Thyroid gland (tissue), 4 donors: Measurements from ENCODE around the gene PSD2. TPM values are rescaled to one million over a fixed set of nuclear protein-coding genes. Genes with fewer than 3 reads are reported as not detected.

Source experiments
- DNase-seq, 2 donors: peaks; one replicate each; pipeline ENCODE4 v3.0.0-alpha.2; 2019
- H3K27ac ChIP-seq, 3 donors: fragments of 200-600 bp; sonication (generic); 1 replicate in 2 of 3; 2 replicates in 1 of 3; pipeline ENCODE4 v1.5.1; 2016 to 2019; ENCODE audit warnings: mild to moderate bottlenecking in 1 of 3, moderate library complexity in 1 of 3
- H3K27me3 ChIP-seq: fragments of 200-600 bp; sonication (generic); one replicate; pipeline ENCODE4 v1.5.1; 2019
- H3K36me3 ChIP-seq, 2 donors: fragments of 200-600 bp; sonication (generic); one replicate each; pipeline ENCODE4 v1.5.1; 2016 to 2019
- H3K4me1 ChIP-seq, 2 donors: fragments of 200-600 bp; sonication (generic); one replicate each; pipeline ENCODE4 v1.5.1; 2017 to 2019
- H3K4me3 ChIP-seq, 3 donors: fragments of 200-600 bp; sonication (generic); replicated peaks in 1 of 3; 1 replicate in 2 of 3; 2 replicates in 1 of 3; pipeline ENCODE4 v1.5.1; 2016; ENCODE audit warnings: mild to moderate bottlenecking in 1 of 3
- H3K9me3 ChIP-seq: fragments of 200-600 bp; sonication (generic); one replicate; pipeline ENCODE4 v1.5.1; 2017
- CTCF ChIP-seq, 6 experiments: fragments of 200-600 bp in 3 of 6; fragments of 450-650 bp in 3 of 6; sonication (generic) in 3 of 6; IDR thresholded peaks; one replicate each; pipeline ENCODE4 v1.5.1; 2016 to 2019; ENCODE audit warnings: antibody characterized with exemption in 6 of 6, mild to moderate bottlenecking in 2 of 6, inconsistent platforms in 1 of 6, moderate library complexity in 1 of 6
- POLR2A ChIP-seq, 2 donors: fragments of 450-650 bp; IDR thresholded peaks; one replicate each; pipeline ENCODE4 v1.6.1; 2017; ENCODE audit warnings: antibody characterized with exemption in 2 of 2, mild to moderate bottlenecking in 2 of 2, moderate library complexity in 1 of 2
- WGBS, 2 donors: methylation state at CpG; one replicate each; pipeline ENCODE4 v1.1.5; 2017; 5-methylcytosine and 5-hydroxymethylcytosine counted together
- intact Hi-C: fragments of 100-400 bp; cut with DNase I; formaldehyde crosslinking; loops from one replicate; pipeline ENCODE4 v1.15.1; 2023
- total RNA-seq, 4 donors: library from RNA; depleted of rRNA; stranded (reverse); fragments of >200 nt; gene quantifications; one replicate each; pipeline ENCODE4 v1.2.3, GENCODE V29; 2016

PSD2 gene
- total RNA-seq, 4 donors from 2014 or later: 0.11 to 0.67 (median 0.13) TPM; not detected in 1

GRCh38 chr5:139863855-139864558 lies 68.4 kb downstream of the PSD2 start:
- no peak overlapping the region for H3K4me3 ChIP-seq
- H3K27ac ChIP-seq: no peak overlapping the region
- H3K4me1 ChIP-seq: peaks cover 9 to 16% of the 10 kb centered on the region in 2 donors
- intact Hi-C loops: loop anchor here (5.0 kb wide), 2 partner anchors 77 to 103 kb away; no protein-coding TSS in a partner anchor
- no peaks in the 10 kb centered on the region for H3K36me3 ChIP-seq
- no peaks in the 10 kb centered on the region for H3K27me3 ChIP-seq
- H3K9me3 ChIP-seq: no peaks in the 10 kb centered on the region
- TF ChIP-seq CTCF (IDR thresholded peaks at IDR 0.05): peak; percentile 85 to 95 (median 89)
- no peak for TF ChIP-seq POLR2A (IDR thresholded peaks at IDR 0.05)
- DNase-seq: peak; percentile 75
- 9 to 12% methylated on average over 5 of the region's 5 CpGs for WGBS, 2 donors

- no peak for DNase-seq
- Histone ChIP-seq H3K4me3 (no peak overlapping the region), H3K9me3 (no peaks in the 10 kb centered on the region), H3K27me3 (no peaks in the 10 kb centered on the region), H3K27ac (no peak overlapping the region), H3K36me3 (no peaks in the 10 kb centered on the region), H3K4me1 (peaks cover 12 to 23% of the 10 kb centered on the region in 2 donors)
- TF ChIP-seq POLR2A (IDR thresholded peaks at IDR 0.05): no peak
- TF ChIP-seq CTCF (IDR thresholded peaks at IDR 0.05): no peak
- 77 to 83% methylated on average over 12 of the region's 12 CpGs for WGBS, 2 donors
- intact Hi-C loops: loop anchor here (5.0 kb wide), 2 partner anchors 78 to 102 kb away; no protein-coding TSS in a partner anchor
Observed at GRCh38 chr5:139864716-139865483, 69.3 kb downstream of the PSD2 start.

DNA sequence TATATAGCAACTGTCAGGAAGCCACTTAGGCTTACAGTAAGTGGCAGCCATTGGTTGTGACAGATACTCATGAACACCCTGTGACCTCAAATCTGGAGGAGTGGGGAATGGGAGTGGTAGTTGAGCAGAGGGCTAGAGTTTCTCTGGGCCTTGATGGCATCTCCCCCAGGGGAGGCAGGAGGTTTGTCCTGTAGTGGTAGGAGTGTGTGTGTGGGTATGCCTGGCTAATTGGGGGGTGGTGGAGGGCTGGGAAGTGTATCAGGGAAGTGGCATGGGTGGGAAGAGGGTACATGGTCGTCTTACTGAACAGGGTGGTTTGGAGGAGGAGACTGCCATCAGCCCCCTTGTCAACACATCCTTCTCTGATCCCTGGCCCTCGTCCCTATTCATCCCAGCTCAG lies 71.5 kb downstream of the PSD2 start:
- TF ChIP-seq CTCF (IDR thresholded peaks at IDR 0.05): no peak
- no peak for TF ChIP-seq POLR2A (IDR thresholded peaks at IDR 0.05)
- Histone ChIP-seq H3K36me3 (no peaks in the 10 kb centered on the region), H3K27ac (no peak overlapping the region), H3K4me1 (peaks cover 12 to 20% of the 10 kb centered on the region in 2 donors), H3K27me3 (no peaks in the 10 kb centered on the region), H3K9me3 (no peaks in the 10 kb centered on the region), H3K4me3 (no peak overlapping the region)
- no peak for DNase-seq
- intact Hi-C loops: no loop called here
- 59 to 78% methylated on average over 2 of the region's 2 CpGs for WGBS, 2 donors

DNA sequence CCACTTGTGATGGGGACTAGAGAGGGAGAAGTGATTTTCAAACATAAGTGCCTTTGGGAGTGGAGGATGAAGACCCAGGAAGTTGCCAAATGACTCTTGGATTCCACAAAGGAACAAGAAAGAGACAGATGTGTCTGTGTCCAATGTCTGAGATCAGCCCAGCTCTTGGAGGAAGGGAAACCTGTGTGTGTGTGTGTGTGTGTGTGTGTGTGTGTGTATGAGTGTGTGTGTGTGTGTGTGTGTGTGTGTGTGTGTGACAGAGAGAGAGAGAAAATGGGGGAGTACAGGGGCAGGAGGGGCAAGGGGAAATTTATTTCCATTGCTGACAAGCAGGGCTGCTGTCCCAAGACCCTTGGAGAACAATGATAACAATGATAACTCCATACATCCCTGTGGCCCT lies 72.0 kb downstream of the PSD2 start:
- intact Hi-C loops: no loop called here
- DNase-seq: no peak
- peaks cover 12 to 17% of the 10 kb centered on the region in 2 donors for H3K4me1 ChIP-seq
- H3K36me3 ChIP-seq: no peaks in the 10 kb centered on the region
- H3K27me3 ChIP-seq: no peaks in the 10 kb centered on the region
- H3K9me3 ChIP-seq: no peaks in the 10 kb centered on the region
- H3K4me3 ChIP-seq: no peak overlapping the region
- TF ChIP-seq POLR2A (IDR thresholded peaks at IDR 0.05): no peak
- TF ChIP-seq CTCF (IDR thresholded peaks at IDR 0.05): no peak
- H3K27ac ChIP-seq: no peak overlapping the region
